Karpas-422 (cell line): Measurements from ENCODE around the gene SNX8. TPM values are rescaled to one million over a fixed set of nuclear protein-coding genes. Genes with fewer than 3 reads are reported as not detected.

Experiments used
- DNase-seq: peaks from one replicate; pipeline ENCODE4 v3.0.0-alpha.2; 2015
- H2AFZ ChIP-seq: fragments of 200-600 bp; sonication (generic); 2 replicates; pipeline ENCODE4 v1.6.1; 2014; ENCODE audit warnings: antibody characterized with exemption, low read length, mixed read lengths
- H3K27ac ChIP-seq: fragments of 200-600 bp; sonication (generic); 2 replicates; pipeline ENCODE4 v1.5.1; 2014; ENCODE audit warnings: mild to moderate bottlenecking, low read length, moderate library complexity
- H3K27me3 ChIP-seq: fragments of 200-600 bp; sonication (generic); 2 replicates; pipeline ENCODE4 v1.6.1; 2014; ENCODE audit warnings: low read length, mixed read lengths
- H3K36me3 ChIP-seq: fragments of 200-600 bp; sonication (generic); 2 replicates; pipeline ENCODE4 v1.6.1; 2014; ENCODE audit warnings: low read length, mixed read lengths; ENCODE audit not compliant: insufficient read depth
- H3K4me1 ChIP-seq: fragments of 200-600 bp; sonication (generic); 2 replicates; pipeline ENCODE4 v1.6.1; 2014; ENCODE audit warnings: mild to moderate bottlenecking, low read length, mixed read lengths
- H3K4me2 ChIP-seq: fragments of 200-600 bp; sonication (generic); 2 replicates; pipeline ENCODE4 v1.6.1; 2014; ENCODE audit warnings: low read length, low read depth, mild to moderate bottlenecking; ENCODE audit not compliant: poor library complexity, severe bottlenecking
- H3K4me3 ChIP-seq: fragments of 200-600 bp; sonication (generic); 2 replicates; pipeline ENCODE4 v1.5.1; 2014; ENCODE audit warnings: mild to moderate bottlenecking, antibody characterized with exemption, low read length, mixed read lengths
- H3K79me2 ChIP-seq: fragments of 200-600 bp; sonication (generic); 2 replicates; pipeline ENCODE4 v1.6.1; 2014; ENCODE audit warnings: mild to moderate bottlenecking, low read length, mixed read lengths
- H3K9ac ChIP-seq: fragments of 200-600 bp; sonication (generic); 2 replicates; pipeline ENCODE4 v1.6.0; 2014; ENCODE audit warnings: low read length
- H3K9me2 ChIP-seq: fragments of 200-600 bp; sonication (generic), shearing (Covaris generic); replicated peaks from 2 replicates; pipeline ENCODE4 v1.6.0; 2014; ENCODE audit warnings: mild to moderate bottlenecking, low read length, moderate library complexity; ENCODE audit not compliant: insufficient read depth
- H3K9me3 ChIP-seq: fragments of 300-700, 200-600 bp; sonication (generic); 2 replicates; pipeline ENCODE4 v1.6.1; 2014; ENCODE audit warnings: low read length, mixed read lengths
- H4K20me1 ChIP-seq: fragments of 200-600 bp; sonication (generic); 2 replicates; pipeline ENCODE4 v1.6.1; 2014; ENCODE audit warnings: mild to moderate bottlenecking, antibody characterized with exemption, low read length, low read depth; ENCODE audit not compliant: insufficient read depth
- total RNA-seq: library from RNA; depleted of rRNA; stranded (reverse); fragments of >200 nt; shearing (Covaris generic); gene quantifications from 2 replicates; pipeline ENCODE4 v1.2.3, GENCODE V29; 2014; ENCODE audit warnings: low replicate concordance

Gene SNX8
- total RNA-seq, 1 experiment from 2014 or later: 2.6 TPM

DNA sequence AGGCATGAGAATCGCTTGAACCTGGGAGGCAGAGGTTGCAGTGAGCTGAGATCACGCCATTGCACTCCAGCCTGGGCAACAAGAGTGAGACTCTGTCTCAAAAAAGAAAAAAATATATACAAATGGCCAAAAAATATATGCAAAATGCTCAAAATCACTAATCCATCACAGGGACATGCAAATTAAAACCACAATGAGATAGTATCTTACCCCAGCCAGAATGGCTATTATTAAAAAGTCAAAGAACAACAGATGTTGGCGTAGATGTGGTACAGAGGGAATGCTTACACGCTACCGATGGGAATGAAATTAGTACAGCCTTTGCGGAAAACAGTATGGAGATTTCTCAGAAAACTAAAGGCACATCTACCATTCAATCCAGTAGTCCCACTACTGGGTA lies 17.4 kb downstream of the SNX8 start:
- no peak overlapping the region for H3K27ac ChIP-seq
- peaks cover 5% of the 10 kb centered on the region; the same call in 1 of the 2 replicates for H3K79me2 ChIP-seq
- H3K27me3 ChIP-seq: no peaks in the 10 kb centered on the region
- peak overlapping the region; percentile 8 for H3K4me2 ChIP-seq
- H3K9me3 ChIP-seq: no peaks in the 10 kb centered on the region
- H4K20me1 ChIP-seq: no peaks in the 10 kb centered on the region
- no peaks in the 10 kb centered on the region for H3K36me3 ChIP-seq
- no peak overlapping the region for H3K9ac ChIP-seq
- H3K9me2 ChIP-seq: no peaks in the 10 kb centered on the region
- H3K4me1 ChIP-seq: peaks cover 46% of the 10 kb centered on the region
- H3K4me3 ChIP-seq: no peak overlapping the region
- H2AFZ ChIP-seq: no peak overlapping the region
- peak; percentile 55 for DNase-seq

DNA sequence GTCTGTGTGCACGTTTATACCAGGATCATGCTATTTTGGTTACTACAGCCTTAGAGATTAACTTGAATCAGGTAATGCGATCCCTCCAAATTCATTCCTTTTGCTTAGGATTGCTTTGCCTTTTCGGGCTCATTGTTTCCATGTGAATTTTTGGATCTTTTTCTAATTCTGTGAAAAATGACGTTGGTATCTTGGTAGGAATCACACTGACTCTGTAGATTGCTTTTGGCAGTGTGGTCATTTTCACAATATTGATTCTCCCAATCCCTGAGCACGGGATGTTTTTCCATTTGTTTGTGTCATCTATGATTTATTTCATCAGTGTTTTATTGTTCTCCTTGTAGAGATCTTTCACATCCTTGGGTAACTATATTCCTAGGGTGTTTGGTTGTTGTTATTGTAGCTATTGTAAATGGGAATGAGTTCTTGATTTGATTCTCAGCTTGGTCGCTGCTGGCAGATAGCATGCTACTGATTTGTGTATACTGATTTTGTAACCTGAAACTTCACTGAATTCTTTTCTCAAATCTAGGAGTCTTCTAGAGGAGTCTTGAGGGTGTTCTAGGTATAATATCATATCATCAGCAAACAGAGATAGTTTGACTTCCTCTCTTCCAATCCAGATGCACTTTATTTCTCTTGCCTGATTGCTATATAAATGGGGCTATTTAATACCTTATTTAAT lies 18.2 kb downstream of the SNX8 start:
- no peaks in the 10 kb centered on the region for H3K36me3 ChIP-seq
- peaks cover 5% of the 10 kb centered on the region; the same call in 1 of the 2 replicates for H3K79me2 ChIP-seq
- H3K9me3 ChIP-seq: no peaks in the 10 kb centered on the region
- H3K4me3 ChIP-seq: peak overlapping the region; percentile 41
- no peak overlapping the region for H2AFZ ChIP-seq
- H3K27me3 ChIP-seq: no peaks in the 10 kb centered on the region
- H3K9ac ChIP-seq: peak overlapping the region; percentile 13; the same call in 1 of the 2 replicates
- peaks cover 39% of the 10 kb centered on the region for H3K4me1 ChIP-seq
- H3K27ac ChIP-seq: peak overlapping the region; percentile 47
- H3K9me2 ChIP-seq: no peaks in the 10 kb centered on the region
- H3K4me2 ChIP-seq: peak overlapping the region; percentile 64
- no peak for DNase-seq
- no peaks in the 10 kb centered on the region for H4K20me1 ChIP-seq

DNA sequence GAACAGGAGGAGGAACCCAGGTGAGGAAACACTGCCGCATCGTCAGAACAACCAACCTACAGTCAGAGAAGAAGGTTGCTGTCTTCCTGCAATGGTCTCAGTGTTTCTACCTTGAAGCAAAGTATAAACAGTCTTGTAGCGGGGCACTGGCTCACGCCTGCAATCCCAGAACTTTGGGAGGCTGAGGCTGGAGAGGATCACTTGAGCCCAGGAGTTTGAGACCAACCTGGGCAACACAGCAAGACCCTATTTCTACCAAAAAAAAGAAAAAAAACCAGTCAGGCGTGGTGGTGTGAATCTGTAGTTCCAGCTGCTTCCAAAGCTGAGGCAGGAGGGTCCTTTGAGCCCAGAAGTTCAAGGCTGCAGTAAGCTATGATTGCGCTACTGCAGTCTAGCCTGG lies 23.4 kb downstream of the SNX8 start:
- Histone ChIP-seq H3K9ac (no peak overlapping the region), H4K20me1 (no peaks in the 10 kb centered on the region), H2AFZ (no peak overlapping the region), H3K27ac (no peak overlapping the region), H3K4me2 (no peak overlapping the region), H3K9me3 (no peaks in the 10 kb centered on the region), H3K36me3 (no peaks in the 10 kb centered on the region), H3K79me2 (no peaks in the 10 kb centered on the region), H3K27me3 (no peaks in the 10 kb centered on the region), H3K4me1 (peaks cover 16% of the 10 kb centered on the region), H3K9me2 (no peaks in the 10 kb centered on the region), H3K4me3 (no peak overlapping the region)
- no peak for DNase-seq

DNA sequence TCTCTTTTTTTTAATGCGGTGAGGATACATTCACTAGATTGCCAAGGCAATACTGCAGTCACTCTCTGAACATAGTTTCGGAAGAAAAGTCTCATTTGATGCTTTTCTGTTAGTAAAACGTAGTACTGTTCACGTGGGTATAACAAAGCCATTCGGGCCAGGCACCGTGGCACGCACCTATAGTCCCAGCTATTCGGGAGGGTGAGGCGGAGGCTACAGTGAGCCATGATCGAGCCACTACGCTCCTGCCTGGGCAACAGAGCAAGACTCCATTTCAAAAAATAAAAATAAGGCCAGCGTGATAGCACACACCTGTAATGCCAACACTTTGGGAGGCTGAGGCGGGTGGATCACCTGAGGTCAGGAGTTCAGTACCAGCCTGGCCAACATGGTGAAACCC lies 24.6 kb downstream of the SNX8 start:
- no peaks in the 10 kb centered on the region for H3K27me3 ChIP-seq
- H3K4me3 ChIP-seq: no peak overlapping the region
- H4K20me1 ChIP-seq: no peaks in the 10 kb centered on the region
- no peak for DNase-seq
- no peaks in the 10 kb centered on the region for H3K36me3 ChIP-seq
- no peaks in the 10 kb centered on the region for H3K9me2 ChIP-seq
- no peak overlapping the region for H2AFZ ChIP-seq
- H3K9ac ChIP-seq: no peak overlapping the region
- no peaks in the 10 kb centered on the region for H3K9me3 ChIP-seq
- H3K27ac ChIP-seq: no peak overlapping the region
- no peaks in the 10 kb centered on the region for H3K79me2 ChIP-seq
- no peak overlapping the region for H3K4me2 ChIP-seq
- H3K4me1 ChIP-seq: peaks cover 8% of the 10 kb centered on the region

DNA sequence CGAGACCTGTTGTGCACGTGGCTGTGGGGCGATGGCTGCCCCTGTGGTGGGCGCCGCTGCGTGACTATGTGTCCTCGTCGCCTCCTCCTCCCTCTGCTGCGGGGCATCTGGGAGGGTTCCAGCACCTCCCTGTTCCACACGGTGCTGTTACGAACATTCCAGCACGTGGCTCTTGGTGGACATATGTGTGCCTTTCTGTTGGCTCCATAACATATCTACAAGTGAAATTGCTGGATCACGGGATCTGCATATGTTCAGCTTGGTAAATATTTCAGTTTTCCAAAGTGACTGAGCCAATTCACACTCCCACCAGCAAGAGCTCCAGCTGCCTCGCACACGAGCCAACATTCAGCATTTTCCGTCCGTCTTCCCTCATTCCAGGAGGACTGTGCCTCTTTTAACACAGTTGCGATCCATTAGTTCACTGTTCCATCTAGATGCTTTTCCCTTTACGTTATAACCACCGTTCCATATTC lies 25.1 kb downstream of the SNX8 start:
- Histone ChIP-seq H3K79me2 (no peaks in the 10 kb centered on the region), H3K9ac (no peak overlapping the region), H3K4me2 (no peak overlapping the region), H3K27me3 (no peaks in the 10 kb centered on the region), H3K9me3 (no peaks in the 10 kb centered on the region), H3K4me1 (peaks cover 8% of the 10 kb centered on the region), H4K20me1 (no peaks in the 10 kb centered on the region), H3K4me3 (no peak overlapping the region), H3K9me2 (no peaks in the 10 kb centered on the region), H3K27ac (no peak overlapping the region), H2AFZ (no peak overlapping the region), H3K36me3 (no peaks in the 10 kb centered on the region)
- DNase-seq: no peak

DNA sequence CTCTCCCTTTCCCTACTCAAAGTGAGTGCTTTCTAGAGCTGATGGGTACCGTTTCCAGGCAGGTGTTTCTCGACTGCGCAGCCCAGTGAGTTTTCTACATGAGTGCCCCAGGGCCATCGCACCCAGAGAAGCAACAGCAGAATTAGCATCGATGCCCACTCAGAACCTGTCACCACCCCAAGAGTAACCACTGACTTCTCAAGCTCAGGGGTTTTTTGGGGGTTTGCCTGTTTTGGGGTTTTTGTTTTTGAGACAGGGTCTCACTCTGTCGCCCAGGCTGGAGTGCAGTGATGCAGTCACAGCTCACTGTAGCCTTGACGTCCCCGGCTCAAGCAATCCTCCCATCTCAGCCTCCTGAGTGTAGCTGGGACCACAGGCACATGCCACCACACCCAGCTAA lies 25.7 kb downstream of the SNX8 start:
- H4K20me1 ChIP-seq: no peaks in the 10 kb centered on the region
- H3K4me3 ChIP-seq: no peak overlapping the region
- no peaks in the 10 kb centered on the region for H3K79me2 ChIP-seq
- DNase-seq: no peak
- no peaks in the 10 kb centered on the region for H3K9me3 ChIP-seq
- H3K4me1 ChIP-seq: peaks cover 8% of the 10 kb centered on the region
- no peak overlapping the region for H3K9ac ChIP-seq
- H2AFZ ChIP-seq: no peak overlapping the region
- H3K36me3 ChIP-seq: no peaks in the 10 kb centered on the region
- no peaks in the 10 kb centered on the region for H3K9me2 ChIP-seq
- no peak overlapping the region for H3K27ac ChIP-seq
- H3K27me3 ChIP-seq: no peaks in the 10 kb centered on the region
- H3K4me2 ChIP-seq: no peak overlapping the region

DNA sequence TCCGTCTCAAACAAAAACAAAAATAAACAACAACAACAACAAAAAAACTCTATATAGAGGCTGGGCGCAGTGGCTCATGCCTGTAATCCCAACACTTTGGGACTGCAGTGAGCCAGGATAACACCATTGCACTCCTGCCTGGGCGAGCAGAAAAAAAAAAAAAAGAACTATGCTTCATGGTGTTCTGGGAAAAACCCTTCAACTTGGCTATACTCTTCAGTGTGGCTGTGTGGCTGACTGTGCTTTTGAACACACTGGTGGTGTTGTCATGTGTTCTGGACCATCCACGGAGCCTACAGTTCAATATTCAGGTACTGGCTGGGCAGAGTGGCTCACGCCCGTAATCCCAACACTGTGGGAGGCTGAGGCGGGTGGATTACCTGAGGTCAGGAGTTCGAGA lies 26.5 kb downstream of the SNX8 start:
- H3K27ac ChIP-seq: no peak overlapping the region
- no peak overlapping the region for H3K4me2 ChIP-seq

DNA sequence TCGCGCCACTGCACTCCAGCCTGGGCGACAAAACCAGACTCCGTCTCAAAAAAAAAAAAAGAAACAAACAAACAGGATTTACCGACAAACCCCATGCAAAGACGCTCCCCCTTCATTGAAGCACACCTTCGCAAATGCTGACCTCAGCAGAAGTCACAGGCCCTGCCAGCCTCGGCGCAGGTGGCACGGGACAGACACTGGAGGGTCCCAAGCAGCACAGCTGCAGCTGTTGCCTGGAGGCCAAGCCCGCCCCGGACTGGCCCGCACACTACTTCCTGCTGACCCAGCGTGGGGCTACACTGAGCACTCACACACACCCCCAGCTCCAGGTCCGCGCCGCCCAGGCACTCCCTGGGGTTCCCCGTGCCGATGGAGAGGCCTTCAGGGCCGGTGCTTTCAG lies 31.2 kb downstream of the SNX8 start:
- H3K4me2 ChIP-seq: no peak overlapping the region
- H3K9me2 ChIP-seq: no peaks in the 10 kb centered on the region
- no peaks in the 10 kb centered on the region for H3K79me2 ChIP-seq
- no peak overlapping the region for H3K27ac ChIP-seq
- H3K4me1 ChIP-seq: no peaks in the 10 kb centered on the region
- H3K27me3 ChIP-seq: no peaks in the 10 kb centered on the region
- no peaks in the 10 kb centered on the region for H3K9me3 ChIP-seq
- no peak overlapping the region for H2AFZ ChIP-seq
- no peaks in the 10 kb centered on the region for H4K20me1 ChIP-seq
- no peak overlapping the region for H3K9ac ChIP-seq
- DNase-seq: no peak
- H3K36me3 ChIP-seq: no peaks in the 10 kb centered on the region
- no peak overlapping the region for H3K4me3 ChIP-seq

More for the DNA sequence above, 26.5 kb downstream of the SNX8 start:
- Histone ChIP-seq H3K79me2 (no peaks in the 10 kb centered on the region), H3K4me1 (peaks cover 8% of the 10 kb centered on the region), H3K36me3 (no peaks in the 10 kb centered on the region), H2AFZ (no peak overlapping the region), H3K9me2 (no peaks in the 10 kb centered on the region), H3K4me3 (no peak overlapping the region), H3K27me3 (no peaks in the 10 kb centered on the region), H3K9ac (no peak overlapping the region), H4K20me1 (no peaks in the 10 kb centered on the region), H3K9me3 (no peaks in the 10 kb centered on the region)
- DNase-seq: no peak
